Subcutaneous adipose tissue (tissue), 4 donors: Measurements from ENCODE around the gene LRRC10B. TPM values are rescaled to one million over a fixed set of nuclear protein-coding genes. Genes with fewer than 3 reads are reported as not detected.

Experiments
- total RNA-seq, 4 donors: library from RNA; depleted of rRNA; stranded (reverse); fragments of >200 nt; gene quantifications; one replicate each; pipeline ENCODE4 v1.1.0, GENCODE V29; 2016
- TF ChIP-seq, protein P1 (sequence below): fragments of 450-650 bp; IDR thresholded peaks from one replicate; pipeline ENCODE4 v1.5.1; 2016; ENCODE audit warnings: low read depth, mild to moderate bottlenecking, control low read depth, antibody characterized with exemption, moderate library complexity

The LRRC10B gene
- total RNA-seq, 4 donors from 2014 or later, result 0.22 to 1.7 (median 1.6) TPM; not detected in 1

DNA sequence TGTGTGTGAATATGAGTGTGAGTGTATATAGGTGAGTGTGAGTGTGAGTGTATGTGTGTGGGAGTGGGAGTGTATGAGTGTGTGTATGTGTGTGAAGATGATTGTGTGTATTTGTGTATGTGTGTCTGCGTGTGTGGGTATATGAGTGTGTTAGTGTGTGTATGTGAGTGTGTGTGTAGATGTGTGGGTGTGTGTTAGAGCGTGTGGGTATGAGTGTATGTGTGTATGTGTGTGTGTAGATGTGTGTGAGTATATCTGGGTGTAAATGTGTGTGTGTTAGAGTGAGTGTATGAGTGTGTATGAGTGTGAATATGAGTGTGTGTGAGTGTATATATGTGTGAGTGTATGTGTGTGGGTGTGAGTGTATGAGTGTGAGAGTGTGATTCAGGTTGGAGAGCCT, 11.1 kb upstream of the LRRC10B start:
- TF ChIP-seq, protein P1, sequence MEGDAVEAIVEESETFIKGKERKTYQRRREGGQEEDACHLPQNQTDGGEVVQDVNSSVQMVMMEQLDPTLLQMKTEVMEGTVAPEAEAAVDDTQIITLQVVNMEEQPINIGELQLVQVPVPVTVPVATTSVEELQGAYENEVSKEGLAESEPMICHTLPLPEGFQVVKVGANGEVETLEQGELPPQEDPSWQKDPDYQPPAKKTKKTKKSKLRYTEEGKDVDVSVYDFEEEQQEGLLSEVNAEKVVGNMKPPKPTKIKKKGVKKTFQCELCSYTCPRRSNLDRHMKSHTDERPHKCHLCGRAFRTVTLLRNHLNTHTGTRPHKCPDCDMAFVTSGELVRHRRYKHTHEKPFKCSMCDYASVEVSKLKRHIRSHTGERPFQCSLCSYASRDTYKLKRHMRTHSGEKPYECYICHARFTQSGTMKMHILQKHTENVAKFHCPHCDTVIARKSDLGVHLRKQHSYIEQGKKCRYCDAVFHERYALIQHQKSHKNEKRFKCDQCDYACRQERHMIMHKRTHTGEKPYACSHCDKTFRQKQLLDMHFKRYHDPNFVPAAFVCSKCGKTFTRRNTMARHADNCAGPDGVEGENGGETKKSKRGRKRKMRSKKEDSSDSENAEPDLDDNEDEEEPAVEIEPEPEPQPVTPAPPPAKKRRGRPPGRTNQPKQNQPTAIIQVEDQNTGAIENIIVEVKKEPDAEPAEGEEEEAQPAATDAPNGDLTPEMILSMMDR, result no peak

DNA sequence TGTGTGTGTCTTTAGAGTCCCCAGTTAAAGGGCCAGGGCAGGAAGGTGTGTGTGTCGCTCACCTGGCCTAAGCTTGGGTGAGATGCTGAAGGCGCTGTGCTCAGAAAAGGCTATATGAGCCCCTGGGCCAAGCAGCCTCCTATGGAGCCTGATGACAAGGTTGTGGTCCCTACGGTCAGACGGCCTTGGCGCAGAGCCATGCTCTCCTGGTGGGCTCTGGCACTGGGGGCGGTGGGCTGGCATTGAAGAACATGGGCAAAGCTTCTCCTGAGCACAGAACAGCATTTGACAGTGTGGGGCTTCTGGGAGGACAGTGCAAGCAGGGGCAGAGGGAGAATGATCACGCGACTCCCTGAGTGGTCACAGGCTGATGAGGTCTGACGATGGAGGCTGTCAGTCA, 10.7 kb upstream of the LRRC10B start:
- TF ChIP-seq, protein P1, result no peak

DNA sequence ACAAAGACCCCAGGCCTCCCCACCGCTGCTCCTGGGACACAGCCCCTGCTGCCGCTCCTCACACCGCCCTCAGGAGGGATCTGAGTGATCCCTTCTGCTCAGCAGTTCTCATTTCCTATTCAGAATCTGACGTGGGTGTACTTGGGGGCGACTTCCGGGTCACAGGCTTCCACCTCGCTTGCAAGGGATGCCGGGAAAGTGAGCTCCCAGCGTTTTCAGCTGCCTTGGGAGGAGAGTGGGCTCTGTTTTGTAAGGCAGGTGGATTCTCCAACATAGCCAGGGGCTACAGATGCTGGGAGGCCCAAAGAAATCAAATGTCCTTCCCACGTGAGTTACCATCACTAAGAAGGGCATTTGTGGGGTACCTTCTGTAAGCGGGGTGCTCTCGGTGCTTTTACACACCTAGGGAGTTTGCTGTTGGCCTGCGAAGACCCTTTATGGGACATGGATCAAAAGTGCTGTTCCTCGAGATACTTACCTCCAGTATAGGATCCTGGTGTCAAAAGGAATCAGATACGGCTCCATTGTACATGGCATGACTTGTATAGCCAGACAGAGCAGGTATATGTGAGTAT, 9.7 kb upstream of the LRRC10B start:
- TF ChIP-seq, protein P1, result no peak

DNA sequence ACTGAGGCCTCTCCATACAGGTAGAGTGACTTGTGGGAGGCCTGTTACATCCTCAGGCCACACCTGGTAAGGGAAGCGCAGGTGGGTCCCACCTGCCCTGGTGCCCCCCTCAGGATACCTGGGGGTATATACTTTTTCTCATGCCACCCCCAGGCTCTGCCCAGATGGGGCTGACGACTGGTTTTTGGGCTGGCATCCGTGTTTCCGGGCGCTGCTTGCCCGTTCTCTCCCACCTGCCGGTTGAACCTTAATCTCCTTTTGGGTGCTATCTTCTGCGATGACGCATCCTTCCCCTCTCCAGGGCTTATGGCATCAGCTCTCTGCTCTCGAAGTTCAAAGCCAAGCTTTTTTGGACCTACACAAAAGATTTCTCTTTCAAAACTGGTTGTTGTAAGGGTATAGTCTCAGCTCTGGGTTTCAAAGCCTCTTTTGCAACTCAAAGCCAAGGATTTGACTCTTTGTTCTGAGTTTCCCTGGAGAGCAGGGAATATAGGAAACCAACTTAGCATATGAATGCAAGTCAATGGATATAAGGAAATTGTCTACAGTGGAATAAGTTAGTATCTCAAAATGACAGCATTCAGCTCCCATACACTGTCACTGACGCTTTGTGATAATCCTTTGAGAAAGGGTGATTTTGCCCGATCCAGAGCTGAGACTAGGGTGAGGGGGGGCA, 8.6 kb upstream of the LRRC10B start:
- TF ChIP-seq, protein P1, result no peak

DNA sequence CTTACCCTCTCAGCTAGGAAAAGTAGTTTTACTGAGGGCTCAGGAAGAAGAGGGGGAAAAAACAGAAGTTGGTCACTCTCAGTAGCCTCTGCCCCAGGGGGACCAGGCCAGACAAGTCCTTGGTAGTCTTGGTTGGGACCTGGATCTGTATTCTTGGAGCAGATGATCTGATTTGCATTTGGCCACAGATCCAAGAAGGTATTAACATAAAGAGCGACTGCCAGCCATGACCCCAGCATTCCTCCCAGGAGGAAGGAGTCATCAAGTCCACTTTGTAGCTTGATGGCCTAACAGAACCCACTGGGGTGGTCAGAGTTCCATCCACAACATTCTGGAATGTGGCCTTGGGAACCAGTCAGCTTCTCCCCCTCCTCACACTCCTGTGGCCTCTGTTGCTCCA, 6.0 kb upstream of the LRRC10B start:
- TF ChIP-seq, protein P1, result no peak

DNA sequence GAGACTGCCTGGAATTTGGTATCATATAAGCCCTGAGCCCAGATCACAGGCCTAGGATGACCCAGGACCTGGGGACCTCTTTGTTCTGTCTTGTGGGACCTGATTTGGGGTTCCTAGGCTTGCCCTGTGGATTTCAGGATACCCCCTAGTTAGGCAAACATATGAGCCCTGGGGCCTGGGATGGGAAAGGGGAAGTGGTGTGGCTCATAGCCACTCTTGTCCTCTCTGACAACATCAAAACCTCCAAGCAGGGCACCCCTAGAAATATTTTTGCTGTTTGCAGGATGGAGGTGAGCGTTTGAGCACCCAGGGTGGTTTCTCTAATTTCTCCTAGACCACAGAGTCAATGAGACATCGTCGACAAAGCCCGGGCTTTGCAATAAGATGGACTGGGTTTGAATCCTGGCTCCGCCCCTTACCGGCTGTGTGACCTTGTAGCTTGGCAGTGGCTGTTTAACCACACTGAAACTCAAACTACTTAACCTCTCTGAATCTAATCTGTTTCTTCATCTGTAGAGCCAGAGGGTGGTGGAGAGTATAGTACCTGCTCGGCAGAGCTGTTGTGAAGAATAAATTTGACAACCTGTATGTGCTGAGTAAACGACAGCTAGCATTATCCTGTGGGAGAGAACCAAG, 5.3 kb upstream of the LRRC10B start:
- TF ChIP-seq, protein P1, result no peak

DNA sequence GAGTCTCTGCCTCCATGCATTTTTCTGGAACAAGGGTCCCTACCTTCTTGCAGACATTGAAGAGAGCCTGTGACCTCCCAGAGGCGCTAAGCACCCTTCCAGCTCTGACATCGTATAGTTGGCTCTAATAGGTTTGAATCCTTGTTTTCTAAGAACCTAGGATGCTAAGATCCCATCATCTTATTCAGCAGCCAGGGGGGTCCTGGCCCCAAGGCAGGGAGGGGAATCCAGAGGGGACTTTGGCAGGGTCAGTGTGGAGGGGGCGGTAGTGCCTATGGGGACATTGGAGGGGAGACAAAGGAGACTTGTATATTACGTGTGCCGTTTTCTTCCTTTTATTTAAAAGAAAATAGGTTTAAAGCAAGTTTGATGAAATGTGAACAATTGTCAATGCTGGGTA, 3.4 kb upstream of the LRRC10B start:
- TF ChIP-seq, protein P1, result no peak
